HG03159 (cell line): ENCODE data around the gene CPED1.
"Not testable (repeated sequence)": the region's sequence is repeated elsewhere in the genome, so short reads cannot be mapped to it uniquely, and the experiment has no call there.

Source experiments
- ATAC-seq: cut with Tn5 transposase; IDR thresholded peaks from one replicate; pipeline ENCODE4 v1.9.1; 2021; ENCODE audit warnings: mild to moderate bottlenecking, moderate library complexity; ENCODE audit not compliant: unreplicated experiment

CPED1 gene

DNA sequence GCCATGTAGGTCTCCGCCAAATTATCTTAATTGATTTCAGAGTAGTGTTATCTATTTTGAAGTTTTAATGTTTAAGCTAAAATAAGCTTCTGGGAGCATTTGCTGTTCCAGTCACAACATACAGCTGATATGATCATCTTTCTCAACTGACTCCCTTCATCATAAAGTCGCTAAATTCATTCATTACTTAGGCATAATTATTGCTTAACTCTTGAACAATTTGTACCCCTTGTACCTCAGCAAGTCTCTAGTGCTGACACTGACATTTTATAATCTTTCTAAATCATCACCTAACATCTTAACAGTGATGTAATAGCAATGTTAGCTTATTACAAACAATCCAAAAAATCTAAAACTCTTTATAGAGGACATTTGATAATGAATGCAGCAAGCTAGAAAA, 286.0 kb downstream of the CPED1 start:
- ATAC-seq, result no peak

DNA sequence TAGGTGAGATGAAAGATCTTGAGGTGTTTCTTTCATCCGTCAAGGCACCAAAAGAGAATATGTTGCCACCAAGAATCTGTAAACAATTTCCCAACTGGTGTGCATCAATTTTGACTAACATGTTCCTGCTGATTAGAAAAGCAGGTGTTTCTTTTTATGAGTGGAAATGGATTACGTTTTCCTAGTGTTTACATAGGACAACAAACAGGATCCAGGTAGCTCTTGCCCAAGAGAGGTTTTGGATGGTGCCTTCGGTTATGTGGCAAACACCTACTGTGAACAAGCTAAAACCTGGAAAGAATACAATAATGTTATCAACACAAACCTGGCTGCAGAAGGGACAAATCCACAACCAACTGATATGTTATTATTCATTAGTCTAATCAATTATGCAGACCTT, 286.7 kb downstream of the CPED1 start:
- ATAC-seq, result no peak

DNA sequence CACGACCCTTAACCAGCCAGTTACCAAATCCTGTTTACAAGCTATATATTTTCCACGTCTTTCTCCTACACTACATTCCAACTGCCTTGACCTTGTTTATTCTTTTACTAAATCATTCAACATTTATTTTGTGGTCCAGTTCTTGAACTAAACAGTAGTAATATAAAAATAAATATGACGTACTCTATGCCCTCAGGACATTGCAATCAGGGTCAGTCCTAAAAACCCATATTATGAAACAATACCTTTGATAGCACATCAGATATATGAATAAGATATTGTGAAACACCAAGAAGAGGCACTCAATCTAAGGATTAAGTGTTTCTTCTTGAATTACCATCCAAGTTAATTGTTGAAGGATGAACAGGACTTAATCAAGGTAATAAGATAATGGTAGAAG, 287.8 kb downstream of the CPED1 start:
- no peak for ATAC-seq

DNA sequence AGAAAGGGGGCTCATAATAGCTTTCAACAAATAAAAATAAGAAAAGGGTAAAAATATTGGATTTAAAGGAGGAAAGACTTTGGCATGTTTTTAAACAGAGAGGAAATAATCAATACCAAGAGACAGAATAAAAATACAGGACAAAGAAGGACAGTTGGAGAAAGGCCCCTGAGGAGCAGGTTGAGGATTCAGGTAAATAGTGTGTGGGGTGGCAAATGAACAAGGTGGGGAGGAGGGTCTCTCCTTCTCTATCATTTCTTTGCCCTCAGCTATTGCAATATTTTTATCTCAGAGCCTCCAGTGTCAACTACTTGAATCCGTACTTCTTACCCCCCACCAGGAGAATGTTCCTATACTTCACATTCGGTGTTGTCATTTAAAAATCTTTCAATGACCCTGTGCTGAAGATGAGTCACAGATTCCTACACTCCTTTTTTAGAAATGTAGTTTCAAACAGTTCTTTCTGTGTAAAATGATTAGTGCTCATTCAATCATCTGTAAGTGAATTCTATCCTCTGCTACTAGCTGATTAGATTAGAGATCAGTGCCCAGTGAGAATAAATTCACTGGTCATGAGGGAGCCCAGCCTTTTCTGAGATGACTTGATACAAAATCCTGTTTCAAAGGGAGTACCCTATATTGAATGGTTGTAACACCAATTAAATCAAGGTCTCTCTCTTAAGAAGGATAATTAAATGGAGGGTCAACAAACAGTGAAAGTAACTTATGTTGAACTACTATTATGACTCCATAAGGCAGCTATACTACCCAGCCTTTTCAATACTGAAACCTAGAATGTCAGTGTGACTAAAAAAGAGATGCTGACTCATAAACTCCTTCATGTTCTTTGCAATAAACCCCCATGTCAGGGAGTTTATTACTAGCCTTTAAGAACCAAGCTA, 289.9 kb downstream of the CPED1 start:
- peak; percentile 98 for ATAC-seq

DNA sequence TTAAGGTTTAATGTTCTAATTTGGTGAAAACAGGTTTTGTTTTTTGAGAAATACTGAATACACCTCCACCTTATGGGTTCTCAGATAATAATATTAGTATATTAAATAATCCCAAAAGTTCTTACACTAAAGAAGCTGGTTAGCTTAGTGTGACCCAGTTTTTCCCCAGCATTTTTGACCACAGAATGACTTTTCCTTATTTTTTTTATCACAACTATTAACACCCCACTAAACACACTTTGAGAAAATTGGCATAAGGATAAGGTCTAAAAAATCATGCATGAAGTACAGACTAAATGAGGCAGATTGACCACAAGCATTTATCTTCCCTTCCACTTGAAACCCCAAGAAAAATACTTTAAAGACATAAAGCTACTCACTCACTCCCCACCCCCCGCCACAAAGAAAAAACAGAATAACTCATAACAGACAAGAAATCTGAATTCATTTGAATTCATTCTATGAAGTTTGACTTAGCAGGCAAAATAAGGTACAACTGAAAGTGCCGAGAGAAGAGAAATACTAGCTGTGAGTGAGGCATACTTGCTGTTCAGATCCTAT, 290.6 kb downstream of the CPED1 start:
- ATAC-seq, result no peak

DNA sequence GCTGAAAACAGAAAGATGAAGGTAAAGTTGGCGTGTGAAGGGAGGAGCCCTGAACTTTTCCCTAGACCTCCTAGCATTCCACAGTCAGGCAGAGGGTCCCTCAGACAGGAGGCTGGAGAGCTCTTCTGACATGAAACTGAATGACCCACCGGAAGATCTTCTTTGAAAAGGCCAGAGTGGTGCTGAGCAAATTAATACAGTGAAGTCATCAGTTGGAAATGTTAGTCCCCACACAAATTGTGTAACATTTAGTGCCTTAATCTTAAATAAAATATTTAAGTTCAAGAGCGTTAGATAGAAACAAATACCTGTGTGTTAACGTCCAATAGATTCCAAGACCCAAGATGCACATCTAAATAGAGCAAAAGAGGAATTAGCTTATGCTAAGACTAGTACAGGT, 291.3 kb downstream of the CPED1 start:
- no peak for ATAC-seq

DNA sequence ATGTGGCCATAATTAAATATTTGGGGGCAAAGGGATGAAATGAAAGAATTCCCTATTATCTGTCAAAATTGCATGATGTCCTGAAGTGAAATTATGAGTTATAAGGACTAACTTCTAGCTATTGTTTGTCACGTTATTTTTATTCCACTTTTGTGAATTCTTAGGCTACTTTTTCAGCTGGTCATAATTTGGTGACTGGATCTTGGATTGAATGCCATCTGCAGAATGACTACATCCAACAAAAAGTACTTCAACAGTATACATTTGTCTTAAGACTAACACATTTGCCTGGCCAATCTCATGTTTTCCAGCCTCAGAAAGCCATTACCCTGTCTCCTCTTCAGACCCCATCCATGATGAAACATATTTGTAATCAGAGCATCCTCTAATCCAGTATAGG, 292.1 kb downstream of the CPED1 start:
- ATAC-seq, result no peak

DNA sequence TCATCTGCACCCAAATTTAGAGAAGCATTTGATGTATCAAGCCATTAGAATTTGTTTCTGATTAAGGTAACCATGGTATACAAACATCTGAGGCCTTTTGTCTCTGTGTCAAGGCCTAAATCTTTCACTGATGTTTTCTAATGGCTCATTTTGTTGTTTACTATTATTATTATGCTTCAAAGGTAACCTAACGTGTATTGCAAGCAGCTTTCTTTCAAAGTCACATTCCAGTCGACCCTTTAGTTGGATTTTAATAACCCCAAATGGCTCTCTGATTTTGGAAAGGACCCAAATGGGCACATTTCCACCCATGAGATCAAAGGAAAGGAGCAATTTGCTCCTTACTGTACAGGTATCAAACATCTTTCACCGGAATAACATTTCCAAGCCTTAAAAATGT, 293.6 kb downstream of the CPED1 start:
- ATAC-seq, result no peak

DNA sequence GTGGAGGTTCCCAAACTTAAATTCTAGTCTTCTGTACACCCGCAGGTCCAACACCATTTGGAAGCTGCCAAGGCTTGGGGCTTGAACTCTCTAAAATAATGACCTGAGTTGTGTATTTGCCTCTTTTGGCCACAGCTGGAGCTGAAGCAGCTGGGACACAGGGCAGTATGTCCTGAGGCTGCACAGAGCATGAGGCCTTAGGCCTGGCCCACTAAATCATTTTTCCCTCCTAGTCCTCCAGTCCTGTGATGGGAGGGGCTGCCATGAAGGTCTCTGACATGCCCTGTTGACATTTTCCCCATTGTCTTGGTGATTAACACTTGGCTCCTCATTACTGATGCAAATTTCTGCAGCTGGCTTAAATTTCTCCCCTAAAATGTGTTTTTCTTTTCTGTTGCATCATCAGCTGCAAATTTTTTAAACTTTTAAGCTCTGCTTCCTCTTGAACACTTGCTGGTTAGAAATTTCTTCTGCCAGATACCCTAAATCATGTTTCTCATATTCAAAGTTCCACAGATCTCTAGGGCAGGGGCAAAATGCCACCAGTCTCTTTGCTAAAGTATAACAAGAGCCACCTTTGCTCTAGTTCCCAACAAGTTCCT, 296.7 kb downstream of the CPED1 start:
- no peak for ATAC-seq

DNA sequence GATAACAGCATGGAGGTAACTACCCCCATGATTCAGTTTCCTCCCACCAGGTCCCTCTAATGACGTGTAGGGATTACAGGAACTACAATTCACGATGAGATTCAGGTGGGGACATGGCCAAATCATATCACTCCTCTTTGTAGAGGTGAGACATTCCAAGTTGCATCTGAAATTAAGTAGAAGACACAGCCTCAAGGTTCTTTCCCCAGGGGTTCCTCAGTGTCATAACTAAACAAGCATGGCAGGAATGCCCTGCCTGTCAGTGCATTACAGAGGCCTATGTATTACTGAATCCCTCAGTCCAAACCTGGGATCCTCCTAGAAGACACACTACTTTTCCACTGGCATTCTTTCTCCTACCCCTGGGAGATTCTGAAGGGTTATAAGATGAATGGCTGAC, 297.7 kb downstream of the CPED1 start:
- no peak for ATAC-seq

DNA sequence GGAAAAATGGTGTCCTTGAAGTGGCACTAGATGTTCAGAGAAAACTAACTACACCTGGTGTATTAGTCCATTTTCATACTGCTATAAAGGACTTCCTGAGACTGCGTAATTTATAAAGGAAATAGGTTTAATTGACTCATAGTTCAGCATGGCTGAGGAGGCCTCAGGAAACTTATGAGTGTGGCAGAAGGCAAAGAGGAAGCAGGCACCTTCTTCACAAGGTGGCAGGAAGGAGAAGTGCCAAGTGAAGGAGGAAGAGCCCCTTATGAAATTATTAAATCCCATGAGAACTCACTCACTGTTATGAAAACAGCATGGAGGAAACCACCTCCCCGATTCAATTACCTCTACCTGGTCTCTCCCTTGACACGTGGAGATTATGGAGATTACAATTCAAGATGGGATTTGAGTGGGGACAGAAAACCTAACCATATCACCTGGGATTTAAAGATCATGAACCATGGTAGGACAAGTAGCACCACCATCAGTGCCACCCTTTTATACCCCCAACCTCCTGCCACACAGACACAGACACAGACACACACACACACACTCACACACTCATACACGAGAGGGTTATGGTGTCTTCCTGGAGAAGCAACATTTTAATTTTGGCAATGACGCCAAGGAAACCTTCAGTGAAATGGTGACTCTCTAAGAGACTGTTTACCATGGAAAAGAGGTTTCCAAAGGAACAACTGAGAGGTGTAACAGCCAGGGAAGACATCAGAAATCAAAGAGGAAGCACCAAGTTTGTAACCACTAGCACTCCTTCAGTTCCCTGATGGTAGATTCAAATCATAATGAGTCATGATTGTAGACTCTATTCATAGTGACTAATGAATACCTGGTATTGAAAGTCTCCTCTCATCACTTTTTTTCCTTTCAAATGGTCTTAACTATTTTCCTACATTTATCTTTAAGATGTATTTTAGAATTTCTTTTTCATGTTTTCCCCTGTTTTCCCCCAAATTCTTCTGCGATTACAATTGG, 298.5 kb downstream of the CPED1 start:
- no peak for ATAC-seq

DNA sequence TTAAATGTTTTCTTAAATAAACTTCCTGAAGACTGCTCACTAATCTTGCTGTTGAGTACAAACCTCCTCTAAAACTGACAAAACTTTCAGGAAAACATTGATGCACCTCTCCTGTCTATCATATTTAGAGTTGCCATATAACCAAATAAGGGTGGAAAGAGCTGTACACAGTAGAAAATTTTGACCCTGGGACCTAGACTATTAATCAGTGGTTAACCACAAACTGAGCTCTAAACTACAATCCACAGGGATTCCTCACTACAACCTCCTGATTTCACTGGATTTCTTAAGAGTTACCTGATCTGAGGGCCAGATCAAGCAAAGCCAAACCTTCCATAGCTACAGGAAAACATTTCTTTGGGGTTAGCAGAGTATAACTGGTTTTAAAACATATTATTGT, 300.4 kb downstream of the CPED1 start:
- no peak for ATAC-seq

DNA sequence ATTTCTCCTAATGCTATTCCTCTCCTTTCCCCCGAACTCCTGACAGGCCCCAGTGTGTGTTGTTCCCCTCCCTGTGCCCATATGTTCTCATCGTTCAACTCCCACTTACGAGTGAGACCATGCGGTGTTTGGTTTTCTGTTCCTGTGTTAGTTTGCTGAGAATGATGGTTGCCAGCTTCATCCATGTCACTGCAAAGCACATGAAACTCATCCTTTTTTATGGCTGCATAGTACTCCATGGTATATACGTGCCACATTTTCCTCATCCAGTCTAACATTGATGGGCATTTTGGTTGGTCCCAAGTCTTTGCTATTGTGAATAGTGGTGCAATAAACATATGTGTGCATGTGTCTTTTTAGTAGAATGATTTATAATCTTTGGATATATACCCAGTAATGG, 301.4 kb downstream of the CPED1 start:
- ATAC-seq, result not testable (repeated sequence)

DNA sequence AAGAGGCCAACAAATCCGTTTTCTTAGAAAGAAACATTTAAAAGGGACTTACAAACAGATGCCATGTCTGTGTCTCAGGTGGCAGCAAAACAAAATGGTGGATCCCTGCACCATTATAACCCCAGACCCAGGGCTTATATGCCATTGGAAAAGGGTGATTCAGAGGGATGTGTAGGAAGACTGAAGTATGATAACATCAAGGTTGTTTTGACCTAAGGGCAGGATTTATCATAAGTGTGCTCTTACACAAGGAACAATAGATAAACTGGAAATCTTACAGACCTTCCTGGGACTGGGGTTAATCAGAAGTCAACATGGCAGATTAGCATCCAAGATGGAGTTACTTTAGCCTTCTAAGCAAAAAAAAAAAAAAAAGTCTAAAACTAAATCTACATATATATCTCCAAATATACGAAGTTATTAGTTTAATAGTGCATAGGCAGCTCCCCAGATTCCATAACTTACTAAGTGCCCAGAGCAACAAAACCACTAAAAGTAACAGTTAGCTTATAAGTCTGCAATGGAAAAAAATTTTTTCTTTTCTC, 306.0 kb downstream of the CPED1 start:
- ATAC-seq, result no peak

DNA sequence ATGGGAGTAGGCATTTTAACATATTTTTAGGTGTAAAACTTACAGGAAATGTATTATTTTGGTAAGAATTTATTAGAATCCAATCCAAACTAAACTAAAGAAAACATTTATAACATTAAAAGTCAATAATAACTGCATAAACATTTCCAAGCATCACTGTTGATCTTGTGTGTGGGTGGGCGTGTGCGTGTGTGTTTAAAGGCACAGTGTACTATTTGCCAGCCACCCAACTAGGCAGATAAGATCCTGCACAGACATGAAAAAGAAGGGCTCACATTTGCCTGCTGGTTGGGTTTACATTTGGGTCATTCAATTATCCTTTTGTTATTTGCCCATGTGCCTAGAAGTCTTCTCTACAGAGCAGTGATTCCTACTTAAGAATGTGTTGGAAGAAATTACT, 309.3 kb downstream of the CPED1 start:
- no peak for ATAC-seq

DNA sequence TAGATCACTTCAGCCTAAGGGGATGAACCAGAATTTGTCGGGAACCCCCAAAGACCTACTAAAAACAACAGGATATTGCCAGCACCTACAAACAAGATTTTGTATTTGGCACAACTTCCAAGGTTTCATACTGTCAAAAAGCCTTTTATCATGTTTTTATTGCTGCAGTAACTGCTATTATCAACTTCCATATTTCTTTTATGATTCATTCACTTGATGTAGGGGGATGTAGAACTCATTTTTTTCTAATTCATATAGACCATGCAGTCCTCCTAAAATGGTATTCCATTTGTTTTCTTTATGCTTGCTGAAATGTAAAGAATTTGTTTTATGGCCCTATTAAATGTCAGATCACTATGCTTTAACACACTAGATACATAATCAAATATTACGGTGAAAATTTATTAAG, 310.3 kb downstream of the CPED1 start:
- ATAC-seq, result no peak

DNA sequence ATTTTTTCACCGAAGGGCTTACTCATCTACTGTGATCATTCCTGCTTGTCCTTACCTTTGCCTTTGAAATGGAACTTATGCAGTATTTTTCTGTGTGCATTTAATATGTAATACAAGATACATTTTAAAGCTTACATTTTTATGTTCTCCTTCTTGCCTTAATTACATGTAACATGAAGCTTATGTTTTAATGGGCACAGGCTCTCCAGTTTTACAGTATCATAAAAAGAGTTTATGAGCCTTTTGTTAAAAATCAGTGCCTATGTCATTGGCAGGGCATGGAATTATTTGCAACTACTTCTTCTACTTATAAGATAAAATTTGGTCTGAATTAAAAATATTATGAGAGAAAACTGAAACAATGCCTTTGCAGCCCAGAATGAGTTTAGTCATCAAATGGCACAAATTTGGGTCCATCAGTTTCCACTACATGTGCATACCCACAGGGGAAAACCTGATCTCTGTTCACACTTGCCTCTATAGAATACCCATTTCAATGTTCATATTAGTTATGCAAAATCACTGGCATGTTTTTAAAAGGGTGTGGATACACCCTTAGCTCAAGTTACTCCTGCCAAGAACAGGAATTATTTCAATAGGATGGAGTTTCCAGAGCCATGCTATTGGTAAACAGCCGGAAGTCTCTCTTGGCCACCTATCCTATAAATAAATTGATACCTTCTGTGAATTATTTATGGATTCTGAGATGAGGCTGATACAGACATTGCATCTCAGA, 312.3 kb downstream of the CPED1 start:
- no peak for ATAC-seq

DNA sequence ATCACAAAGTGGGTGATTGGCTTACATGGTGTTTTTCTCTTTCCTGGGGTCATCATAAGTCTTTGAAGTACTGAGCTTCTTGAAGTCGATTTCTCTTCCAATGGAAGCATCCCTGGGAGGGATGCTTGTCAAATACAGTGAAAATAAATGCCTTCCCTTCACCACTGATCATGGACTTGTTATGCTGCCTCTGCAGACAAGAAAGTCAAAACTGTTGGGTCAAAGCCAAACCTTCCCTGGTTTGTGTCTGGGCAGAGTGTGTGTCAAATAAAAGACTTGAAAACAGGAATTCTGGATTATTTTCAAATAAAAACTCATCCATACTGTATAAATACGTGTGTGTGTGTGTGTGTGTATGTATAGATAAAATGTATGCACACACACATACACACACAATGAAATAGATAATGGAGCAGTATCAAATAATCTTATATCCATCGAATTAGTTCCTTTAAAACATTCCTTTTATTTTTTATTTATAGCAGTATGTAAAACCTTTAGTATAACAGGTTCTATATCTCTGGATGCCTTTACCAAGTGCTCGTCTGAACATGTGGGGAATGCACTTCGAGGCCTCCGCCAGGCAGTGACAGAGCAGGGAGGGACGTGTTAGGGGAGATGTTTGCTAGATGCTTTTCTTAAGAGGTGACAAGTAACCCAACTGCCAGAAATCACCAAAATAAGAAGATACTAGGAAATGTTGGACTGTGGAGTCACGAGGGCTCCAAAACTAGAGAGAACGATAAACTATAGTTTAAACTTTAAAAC, 313.1 kb downstream of the CPED1 start:
- no peak for ATAC-seq

DNA sequence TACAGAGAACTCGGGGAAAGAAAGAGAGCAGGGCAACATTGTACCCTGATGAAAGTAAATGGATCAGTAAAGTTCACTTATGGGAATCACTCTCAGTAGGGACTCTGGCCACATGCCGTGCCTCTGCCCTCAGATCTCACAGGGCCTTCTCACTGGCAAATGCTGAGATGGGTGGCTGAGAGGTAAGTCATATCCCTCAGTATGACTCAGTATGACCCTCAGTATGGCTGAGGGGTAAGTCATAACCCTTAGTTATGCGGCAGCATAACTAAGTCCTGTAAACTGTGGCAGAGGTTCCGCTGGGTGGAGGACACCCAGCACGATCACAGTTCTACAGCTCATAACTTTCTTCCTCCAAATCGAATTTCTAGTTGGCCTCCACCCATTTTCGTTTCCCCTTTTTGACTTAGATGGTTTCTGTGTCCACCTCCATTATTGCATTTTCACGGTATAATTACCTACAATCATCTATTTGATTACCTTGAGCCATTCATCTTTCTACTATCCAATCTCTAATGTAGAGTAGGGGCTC, 313.8 kb downstream of the CPED1 start:
- peak; percentile 96 for ATAC-seq
